ENCODE measurements around the gene RBM17.

The RBM17 gene

DNA sequence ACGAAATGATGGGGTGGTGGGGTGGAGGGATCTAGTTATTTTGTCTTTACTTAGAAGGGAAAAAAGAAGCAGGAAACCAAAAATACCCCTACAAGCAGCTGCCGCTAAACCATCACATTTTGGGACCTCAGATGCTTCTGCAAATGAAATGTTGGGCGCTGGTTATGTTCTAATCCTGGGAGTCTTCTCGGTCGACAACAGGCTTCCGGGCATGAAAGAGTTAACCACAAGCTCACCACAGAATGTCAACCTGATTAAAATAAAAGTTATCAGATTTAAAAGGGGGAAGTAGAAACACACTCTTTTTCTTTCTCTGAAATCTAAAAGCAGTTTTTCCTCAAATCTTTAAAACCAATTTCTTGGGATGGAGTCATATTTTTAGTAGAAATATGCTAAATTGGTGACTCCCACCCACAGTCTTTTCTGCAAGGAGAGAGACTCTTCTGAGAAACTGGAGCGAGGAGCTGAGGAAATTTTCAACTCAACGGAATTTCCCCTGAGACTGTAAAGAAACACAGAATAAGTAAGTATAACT, 43.5 kb upstream of the RBM17 start:
- CTCF ChIA-PET = interaction anchor here (0.8 to 1.4 kb wide), 3 partner anchors 32 to 54 kb away, joined by 3 read pairs; no protein-coding TSS in a partner anchor
- no peak for DNase-seq (ENCODE audit: extremely low spot score)
- TF ChIP-seq, protein P1, sequence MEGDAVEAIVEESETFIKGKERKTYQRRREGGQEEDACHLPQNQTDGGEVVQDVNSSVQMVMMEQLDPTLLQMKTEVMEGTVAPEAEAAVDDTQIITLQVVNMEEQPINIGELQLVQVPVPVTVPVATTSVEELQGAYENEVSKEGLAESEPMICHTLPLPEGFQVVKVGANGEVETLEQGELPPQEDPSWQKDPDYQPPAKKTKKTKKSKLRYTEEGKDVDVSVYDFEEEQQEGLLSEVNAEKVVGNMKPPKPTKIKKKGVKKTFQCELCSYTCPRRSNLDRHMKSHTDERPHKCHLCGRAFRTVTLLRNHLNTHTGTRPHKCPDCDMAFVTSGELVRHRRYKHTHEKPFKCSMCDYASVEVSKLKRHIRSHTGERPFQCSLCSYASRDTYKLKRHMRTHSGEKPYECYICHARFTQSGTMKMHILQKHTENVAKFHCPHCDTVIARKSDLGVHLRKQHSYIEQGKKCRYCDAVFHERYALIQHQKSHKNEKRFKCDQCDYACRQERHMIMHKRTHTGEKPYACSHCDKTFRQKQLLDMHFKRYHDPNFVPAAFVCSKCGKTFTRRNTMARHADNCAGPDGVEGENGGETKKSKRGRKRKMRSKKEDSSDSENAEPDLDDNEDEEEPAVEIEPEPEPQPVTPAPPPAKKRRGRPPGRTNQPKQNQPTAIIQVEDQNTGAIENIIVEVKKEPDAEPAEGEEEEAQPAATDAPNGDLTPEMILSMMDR (IDR thresholded peaks at IDR 0.05; ENCODE audit: control extremely low read depth, extremely low read depth, low read depth, missing control alignments) = no peak
- POLR2A ChIA-PET = no interaction called here

DNA sequence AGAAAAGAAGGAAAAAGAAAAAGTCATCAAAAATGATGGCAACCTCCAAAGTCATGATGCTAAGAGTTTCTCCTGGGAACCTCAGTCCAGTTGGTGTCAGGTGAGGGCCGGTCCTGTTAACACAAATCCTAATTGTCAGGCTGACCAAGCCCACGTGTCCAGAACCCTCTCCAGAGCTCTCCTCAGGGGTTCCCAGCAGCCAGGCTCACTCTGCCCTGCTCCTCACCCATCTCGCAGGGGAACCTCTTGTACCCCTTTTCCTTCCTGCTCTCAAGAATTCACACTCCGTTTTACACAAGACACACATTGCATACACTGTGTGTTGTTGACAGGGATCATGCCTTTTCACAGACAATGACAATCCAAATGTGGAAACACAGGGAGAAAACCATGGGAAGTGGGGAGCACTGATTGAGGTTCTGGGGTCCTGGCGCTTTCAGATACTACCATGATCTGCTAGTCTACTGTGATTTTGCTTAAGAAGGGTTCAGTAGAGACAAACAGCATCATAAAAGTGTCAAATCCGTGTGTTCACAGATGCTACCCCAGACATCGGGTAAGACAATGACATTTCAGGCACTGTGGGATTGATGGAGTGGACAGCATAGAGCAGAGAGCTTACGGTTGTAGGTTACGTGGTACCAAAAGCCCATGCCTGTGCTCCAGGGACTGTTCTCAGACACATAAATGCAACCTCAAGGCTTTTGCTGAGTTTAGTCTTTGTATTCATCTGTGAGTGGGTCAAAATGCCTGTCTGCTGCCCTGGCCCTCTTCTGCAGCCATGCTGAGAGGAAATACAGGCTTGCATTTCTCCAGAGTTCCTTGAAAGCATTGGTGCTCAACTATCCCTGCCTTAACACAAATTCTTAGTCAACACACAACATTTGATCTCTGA, 42.7 kb upstream of the RBM17 start:
- CTCF ChIA-PET = interaction anchor here (0.8 to 6.2 kb wide), 8 partner anchors 9 to 70 kb away, joined by 3 to 49 read pairs (median 4); no protein-coding TSS in a partner anchor
- POLR2A ChIA-PET = no interaction called here
- TF ChIP-seq, protein P1 (IDR thresholded peaks at IDR 0.05; ENCODE audit: control extremely low read depth, extremely low read depth, low read depth, missing control alignments) = no peak
- no peak for DNase-seq (ENCODE audit: extremely low spot score)

DNA sequence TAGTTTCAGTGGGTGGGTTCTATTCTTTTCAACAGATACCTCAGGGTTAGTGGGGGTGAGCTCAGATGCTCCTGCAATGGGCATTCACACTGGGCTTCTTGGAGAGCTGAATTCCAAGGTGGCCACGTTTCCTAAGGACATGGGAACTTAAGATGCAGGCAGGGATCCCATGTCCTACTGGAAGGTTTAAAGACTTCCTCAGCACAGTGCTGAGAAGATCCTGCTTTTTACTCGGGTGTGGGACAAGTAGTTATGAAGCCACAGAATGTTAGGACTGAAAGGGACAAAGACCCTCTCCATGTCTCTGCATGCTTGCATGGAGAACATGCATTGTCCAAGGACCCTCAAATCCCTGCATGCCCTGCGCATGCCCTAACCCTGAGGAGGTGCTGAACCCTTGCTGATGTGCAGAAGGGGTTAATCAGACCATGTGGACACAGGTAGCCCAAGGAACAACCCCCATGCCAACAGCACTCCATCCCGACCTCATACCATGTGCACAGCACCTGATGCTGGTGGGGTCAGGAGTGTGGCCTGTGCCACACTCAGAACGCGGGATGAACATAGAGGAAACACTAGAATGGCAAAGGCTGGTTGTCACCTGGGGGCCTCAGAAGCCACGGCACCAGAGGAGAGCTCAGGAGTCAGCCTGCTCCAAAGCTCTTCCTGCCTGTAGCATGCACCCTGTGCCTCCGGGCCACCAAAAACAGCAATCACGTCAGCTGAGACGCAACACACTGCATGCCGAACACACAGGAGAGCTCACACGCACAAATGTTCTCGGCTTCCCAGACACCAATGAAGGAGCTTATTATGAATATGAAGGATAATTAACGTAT, 41.8 kb upstream of the RBM17 start:
- CTCF ChIA-PET = interaction anchor here (0.7 to 6.2 kb wide), 6 partner anchors 10 to 71 kb away, joined by 3 to 49 read pairs (median 4); no protein-coding TSS in a partner anchor
- POLR2A ChIA-PET = interaction anchor here (1.1 kb wide), 1 partner anchor 10 kb away, joined by 3 read pairs; no protein-coding TSS in a partner anchor
- TF ChIP-seq, protein P1 (IDR thresholded peaks at IDR 0.05; ENCODE audit: control extremely low read depth, extremely low read depth, low read depth, missing control alignments) = no peak

DNA sequence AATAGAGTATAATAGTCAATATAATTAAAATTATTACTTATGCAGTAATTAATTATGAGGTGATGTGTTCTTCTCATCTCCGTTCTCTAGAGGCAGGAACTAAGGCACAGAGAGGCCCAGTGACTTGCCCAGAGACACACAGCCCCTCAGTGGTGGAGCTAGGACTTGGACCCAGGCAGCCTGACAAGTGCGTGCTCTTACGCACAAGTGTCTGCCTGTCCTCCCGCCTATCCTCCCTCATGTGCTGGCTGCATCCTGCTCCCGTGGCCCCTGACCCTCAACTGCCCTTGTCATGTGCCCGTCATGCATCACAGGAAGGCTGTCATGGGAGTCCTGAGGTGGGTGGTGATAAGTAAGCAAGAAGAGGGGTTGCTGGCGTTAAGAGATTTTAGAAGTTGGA, 41.0 kb upstream of the RBM17 start:
- TF ChIP-seq, protein P1 (IDR thresholded peaks at IDR 0.05; ENCODE audit: control extremely low read depth, extremely low read depth, low read depth, missing control alignments) = no peak
- no peak for DNase-seq (ENCODE audit: extremely low spot score)
- CTCF ChIA-PET = interaction anchor here (0.7 to 6.2 kb wide), 4 partner anchors 11 to 39 kb away, joined by 3 to 49 read pairs (median 14); no protein-coding TSS in a partner anchor
- POLR2A ChIA-PET = interaction anchor here (1.1 kb wide), 1 partner anchor 9 kb away, joined by 3 read pairs; no protein-coding TSS in a partner anchor

More for the DNA sequence above, 41.8 kb upstream of the RBM17 start:
- DNase-seq (ENCODE audit: extremely low spot score) = no peak

DNA sequence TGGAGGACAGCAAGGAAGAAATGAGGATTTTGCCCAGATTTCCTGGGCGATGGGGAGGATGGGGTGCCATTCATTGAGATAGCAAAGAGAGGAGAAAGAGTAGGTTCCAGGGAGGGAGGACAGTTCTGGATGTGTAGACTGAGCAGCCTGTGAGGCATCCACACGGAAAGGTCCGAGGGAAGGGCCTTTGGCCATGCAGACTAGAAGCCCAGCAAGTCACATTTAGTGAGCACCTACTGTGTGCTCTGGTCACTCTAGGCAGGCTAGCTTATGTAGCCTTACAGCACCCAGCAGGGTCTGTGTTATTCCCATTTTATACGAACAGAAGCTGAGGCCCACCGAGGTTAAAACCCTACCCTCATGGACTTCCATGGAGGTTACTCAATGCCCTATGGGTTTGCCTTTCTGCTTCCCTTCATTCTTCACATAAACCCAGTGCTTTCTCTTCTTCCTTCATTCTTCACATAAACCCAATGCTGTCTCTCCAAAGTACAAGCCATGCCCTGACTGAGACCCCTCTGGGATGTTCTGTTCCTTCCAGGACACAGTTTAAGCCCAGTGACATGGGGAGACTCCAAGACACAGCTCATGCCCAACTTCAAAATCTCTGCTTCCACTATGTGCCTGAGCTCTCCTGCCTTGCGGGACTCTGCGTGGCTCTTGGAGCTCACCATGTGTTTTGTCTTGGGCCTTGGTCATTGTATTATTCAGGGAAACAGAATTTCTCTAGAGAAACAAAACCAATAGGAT, 40.4 kb upstream of the RBM17 start:
- TF ChIP-seq, protein P1 (IDR thresholded peaks at IDR 0.05; ENCODE audit: control extremely low read depth, extremely low read depth, low read depth, missing control alignments) = no peak
- ChIA-PET POLR2A (no interaction called here), CTCF (interaction anchor here (1.0 to 6.2 kb wide), 4 partner anchors 11 to 39 kb away, joined by 3 to 49 read pairs (median 21); no protein-coding TSS in a partner anchor)
- DNase-seq (ENCODE audit: extremely low spot score) = no peak
